Activated CD4-positive, alpha-beta T cell treated with anti-CD3 and anti-CD28 coated beads, Interleukin-2, Interleukin-4, amounts not matched to agents 100 ng/mL and 50 ng/mL, durations not matched to agents 16 hours and 8 hours (primary cell): ENCODE measurements around the gene IDH2.

ENCODE experiments used
- DNase-seq: peaks from one replicate; pipeline ENCODE4 v3.0.0-alpha.2; 2020; ENCODE audit warnings: low spot score

The IDH2 gene

DNA sequence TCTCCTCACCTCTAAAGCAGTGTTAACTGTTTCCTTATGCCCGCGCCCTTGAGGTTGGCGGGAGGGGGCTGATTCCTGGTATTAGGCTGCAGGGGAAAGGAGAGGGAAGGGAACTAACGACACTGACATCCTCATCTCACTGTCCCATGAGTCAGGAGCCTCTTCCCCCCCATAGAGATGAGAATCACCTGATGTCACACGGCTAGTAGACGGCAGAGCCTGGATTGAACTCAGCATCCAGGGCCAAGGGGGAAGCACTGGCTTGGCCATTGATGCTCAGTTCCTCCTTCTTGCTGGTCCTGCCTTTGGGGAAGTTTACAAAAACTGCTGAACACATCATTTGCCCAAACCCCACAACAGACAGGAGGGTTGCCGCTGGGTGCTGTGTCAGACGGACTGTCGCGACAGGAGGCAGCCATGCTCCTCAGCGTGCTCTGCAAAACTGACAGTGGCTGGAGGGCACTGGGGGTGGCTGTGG lies 38.5 kb downstream of the IDH2 start:
- DNase-seq = no peak

DNA sequence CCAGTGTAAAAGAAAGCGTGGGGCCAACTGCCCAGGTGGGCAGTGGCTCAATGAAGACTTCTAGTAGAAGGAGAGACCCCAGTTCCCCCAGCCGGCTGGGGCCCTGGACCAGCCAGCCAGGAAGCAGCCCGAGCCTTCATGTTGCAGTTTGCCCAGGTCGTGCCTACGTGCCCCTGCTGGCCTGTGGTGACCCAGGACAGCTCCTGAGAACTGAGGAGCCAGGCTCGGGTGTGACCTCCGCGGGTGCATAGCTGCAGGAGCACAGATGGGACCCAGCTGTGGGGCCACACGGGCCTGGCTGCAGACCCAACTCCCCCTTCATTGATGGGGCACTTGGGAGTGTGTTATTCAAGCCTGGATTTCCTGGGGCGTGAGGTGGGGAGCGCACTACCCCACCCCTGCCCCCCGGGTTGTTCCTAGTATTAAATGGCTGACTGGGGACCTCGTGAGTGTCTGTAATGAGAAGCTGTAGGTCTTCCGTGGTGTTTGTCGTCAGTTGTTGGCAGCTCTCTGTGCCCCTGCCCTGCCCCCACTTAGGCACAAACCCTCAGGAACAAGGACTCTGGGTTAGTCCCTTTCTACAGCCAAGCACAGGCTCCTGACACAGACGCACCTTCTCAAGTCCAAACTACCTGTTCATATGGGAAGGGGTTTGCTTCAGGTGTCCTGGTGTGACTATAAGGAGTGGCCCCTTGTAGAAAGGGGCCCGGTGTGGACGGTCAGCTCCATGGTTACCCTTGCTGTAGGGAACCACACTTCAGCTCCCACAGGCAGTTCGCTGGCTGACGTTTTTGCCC lies 39.1 kb downstream of the IDH2 start:
- no peak for DNase-seq

DNA sequence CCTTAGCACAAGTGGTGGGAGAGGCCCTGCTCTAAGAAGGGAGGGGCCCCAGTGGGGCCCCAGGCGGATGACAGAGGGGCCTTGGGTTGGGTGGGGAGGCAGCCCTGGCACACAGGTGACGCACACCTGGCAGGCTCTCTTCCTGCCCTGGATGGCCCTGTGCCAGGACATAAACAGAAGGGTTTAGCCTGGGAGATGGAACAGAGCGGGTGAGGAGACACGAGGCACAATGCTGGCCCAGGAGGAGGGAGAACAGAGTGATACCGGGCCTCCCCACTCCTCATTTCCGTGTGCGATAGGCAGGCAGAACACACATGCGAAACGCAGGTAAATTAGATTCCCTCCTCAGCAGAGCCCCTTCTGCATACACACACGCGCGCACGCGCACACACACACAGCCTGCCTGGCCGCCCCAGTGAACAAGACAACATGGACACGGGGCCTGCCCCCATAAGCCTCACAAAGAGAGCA lies 39.8 kb downstream of the IDH2 start:
- no peak for DNase-seq

DNA sequence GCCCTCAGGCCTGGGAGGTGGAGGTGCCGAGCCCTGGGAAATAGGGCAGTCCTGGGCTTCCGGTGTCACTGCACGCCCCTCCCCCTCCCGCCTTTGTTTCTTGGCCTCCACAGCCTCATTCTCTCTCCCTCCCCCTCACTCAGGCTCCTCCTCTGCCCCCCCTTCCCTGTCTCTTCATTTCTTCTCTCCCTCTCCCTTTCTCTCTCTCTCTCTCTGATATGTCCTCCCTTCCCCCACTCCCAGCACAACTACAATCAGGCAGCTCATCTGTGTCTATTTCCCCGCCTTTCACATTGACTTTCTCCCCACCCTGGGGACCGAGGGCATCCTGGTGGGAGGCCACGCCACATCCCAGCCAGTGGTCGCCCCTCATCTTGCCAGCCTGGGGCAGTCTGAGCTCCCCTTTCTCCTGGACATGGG lies 40.2 kb downstream of the IDH2 start:
- peak; percentile 26 for DNase-seq

DNA sequence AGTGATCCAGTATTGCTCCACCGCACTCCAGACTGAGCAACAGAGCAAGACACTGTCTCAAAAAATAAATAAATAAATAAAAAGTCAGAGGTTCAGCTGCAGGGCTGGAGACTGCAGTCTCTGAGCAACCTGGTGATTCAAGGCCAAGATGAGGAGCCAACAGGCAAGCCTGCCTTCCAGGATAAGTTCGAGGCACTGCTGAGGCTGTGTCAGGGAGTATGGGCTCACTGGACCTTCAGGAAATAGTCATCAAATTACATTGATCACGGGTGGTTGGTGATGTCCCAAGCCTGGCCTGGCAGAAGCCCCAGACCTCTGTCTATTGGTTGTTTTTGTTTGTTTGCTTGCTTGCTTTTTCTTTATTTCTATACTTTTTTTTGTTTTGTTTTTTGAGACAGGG lies 41.5 kb downstream of the IDH2 start:
- DNase-seq = no peak

DNA sequence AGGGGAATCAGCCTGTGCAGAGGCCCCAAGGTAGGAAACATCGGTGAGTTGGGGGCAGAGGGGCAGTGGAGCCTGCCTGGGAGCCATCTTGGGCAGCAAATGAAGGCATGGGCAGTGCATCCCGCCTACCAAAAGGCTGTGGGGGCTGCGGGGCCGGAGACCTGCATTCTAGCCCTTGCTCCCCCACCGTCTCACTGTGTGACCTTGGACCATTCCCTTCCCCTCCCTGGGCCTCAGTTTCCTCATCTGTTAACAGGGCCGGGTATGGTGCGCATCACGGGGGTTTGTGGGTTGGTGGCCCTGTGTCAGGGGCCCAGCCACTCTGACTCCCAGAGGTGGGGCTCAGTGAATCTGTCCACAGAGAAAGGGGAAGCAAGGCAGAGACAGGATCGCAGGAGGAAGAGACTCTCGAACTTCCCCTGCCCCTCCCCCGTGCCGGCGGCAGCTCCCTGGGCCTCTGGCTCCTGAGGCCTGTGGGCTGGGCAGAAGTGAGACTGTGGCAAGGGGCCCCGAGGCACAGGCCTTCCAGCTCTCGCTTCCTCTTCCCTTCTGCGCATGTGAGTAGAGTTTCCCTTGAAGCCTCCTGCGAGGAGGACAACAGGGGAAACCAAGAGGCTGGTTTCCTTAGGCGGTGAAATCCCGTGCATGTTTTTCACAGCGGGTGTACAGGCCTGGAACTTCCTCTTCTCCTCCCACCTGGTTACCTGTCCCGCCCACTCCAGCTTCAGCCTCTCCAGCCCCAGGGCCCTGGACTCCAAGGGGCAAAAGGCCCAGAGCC lies 42.9 kb downstream of the IDH2 start:
- DNase-seq = peak; percentile 88

DNA sequence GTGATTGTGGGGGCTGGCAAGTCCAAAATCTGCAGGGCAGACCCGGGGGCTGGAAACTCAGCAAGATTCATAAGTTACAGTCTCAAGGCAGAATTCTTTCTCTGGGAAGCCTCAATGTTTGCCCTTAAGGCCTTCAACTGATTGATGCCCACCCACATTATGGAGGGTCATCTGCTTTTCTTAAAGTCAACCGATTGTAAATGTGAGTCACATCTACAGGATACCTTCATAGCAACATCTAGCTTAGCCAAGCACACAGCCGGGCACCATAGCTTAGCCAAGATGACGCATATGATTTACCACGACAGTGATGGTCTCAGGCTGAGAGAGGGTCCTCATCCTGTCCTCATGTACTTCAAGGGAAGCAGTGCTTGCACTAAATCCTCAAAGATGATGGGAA lies 43.5 kb downstream of the IDH2 start:
- no peak for DNase-seq

DNA sequence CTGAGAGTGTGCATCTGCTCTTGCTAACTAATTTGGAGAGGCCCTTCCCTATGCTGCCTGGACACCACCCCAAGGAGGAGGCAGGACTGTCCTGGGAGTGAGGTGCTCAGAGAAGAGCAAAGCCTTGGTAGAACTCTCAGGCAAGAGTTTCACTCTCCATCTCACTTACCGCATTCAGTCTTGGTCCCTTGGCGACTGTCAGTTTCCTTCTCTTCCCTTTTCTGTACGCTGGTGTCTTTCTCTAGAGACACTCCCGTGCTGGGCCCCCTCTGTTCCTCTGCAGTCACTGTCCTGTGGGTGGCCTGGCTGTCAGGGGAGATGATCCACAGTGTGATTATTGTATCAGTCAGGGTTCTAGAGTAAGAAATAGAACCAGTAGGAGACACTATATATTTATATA lies 44.0 kb downstream of the IDH2 start:
- no peak for DNase-seq

DNA sequence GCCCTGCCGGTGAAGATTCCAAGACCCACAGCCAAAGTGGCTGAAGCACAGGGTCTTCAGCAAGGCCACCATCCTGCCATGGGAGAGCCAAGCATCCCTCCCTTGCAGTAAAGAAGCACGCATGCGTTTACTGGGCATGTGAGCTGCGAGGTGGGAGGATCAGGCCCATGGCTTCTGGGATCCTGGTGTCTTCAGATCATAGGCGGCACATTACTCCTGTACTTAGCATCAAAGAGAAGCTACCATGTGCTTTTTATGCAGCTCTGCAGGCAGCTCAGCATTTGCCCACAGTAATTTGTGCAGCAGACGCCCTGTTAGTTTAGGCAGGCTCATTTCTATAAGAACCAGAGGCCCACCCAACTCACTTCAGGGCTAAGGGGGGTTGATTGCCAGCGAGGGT lies 45.7 kb downstream of the IDH2 start:
- DNase-seq = no peak

DNA sequence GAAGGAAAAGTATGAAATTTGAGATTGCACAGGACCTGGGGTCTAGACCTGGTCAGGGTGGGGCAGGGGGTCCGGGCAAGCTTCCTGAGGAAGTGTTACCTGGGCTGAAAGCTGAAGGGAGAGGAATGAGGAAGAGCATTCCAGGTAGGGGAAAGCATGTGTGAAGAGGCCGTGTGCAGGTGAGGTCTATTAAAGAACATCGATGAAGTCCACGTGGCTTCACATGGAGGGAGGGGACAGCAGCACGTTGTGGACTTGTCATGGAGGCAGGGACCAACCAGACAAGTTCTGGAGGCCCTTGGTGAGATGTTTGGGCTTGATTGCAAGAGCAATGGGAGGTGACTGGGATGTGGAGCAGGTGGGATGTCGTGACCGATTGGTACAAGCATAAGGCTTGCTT lies 47.1 kb downstream of the IDH2 start:
- no peak for DNase-seq

DNA sequence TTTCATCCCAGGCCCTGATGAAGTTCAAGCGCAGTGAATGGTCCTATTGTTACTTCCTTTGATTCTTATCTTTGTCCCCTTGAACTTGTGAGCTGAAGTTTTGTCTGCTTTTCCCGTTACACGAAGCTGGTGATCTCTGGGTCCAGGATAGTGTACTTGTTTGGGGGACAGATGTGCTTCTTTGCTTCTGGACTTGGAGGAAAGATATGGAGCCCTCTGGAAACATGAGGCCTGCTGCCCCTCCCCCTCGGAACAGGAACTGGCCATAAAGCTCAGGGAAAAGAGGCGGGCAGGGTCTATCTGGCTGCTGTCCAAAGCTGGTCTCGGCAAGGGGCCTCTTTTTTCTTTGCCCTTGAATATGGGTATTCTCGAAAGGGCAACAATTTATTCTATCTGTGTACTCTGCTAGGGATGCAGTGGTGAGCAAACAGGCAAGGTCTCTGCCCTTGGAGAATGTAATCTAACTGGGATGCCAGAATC lies 47.6 kb downstream of the IDH2 start:
- no peak for DNase-seq

DNA sequence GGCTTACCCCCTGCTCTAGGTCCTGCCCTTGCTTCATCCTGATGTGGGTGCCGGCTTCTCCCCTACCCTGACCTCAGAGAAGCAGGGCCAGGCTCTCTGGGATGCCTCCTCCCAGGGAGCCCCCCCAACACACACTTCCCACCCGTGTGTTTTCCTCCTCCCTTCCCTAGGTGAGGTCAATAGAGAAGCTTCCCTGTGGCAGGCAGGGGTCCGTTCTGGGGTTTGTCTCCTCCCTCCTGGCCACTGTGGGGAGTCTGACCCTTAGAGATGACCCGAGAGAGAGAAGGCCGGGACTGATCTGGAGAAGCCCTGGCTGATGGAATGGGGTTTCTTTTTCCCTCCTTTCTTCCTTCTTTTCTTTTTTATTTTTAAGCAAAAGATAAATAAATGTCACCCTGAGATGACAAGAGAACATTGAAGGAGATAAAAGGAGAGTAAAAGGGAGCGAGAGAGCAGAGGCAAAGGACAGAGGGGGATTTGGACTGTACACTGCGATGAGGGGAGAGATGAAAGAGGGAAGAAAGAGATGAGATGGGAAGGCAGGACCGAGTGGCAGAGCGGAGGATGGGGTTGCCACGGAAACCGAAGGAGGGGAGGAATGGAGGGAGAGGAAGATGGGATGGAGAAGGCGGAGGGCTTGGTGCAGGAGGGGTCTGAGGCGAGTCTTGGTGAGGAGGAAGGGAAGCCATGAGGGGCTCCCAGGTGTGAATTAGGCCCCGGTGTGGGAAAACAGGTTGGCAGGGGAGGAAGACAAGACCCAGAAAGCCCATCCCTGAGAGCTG lies 48.4 kb downstream of the IDH2 start:
- DNase-seq = no peak

DNA sequence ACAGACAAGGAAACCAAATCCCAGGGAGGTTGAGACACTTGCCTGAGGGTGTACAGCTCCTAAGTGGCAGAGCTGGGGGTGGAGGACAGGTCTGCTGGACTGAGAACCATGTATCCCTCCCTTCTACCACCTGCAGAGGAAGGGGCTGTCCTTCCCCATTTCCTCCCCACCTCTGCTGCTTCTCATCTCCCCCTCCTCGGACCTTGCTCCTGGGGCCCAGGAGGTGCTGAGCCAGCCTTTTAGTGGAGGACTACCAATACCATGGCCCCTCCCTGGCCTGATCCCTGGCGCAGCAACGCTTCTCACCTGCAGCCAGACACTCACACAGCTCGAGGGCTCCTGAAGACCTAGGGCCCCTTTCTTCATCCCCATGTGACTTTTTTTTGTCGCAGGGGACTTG lies 50.4 kb downstream of the IDH2 start:
- no peak for DNase-seq

DNA sequence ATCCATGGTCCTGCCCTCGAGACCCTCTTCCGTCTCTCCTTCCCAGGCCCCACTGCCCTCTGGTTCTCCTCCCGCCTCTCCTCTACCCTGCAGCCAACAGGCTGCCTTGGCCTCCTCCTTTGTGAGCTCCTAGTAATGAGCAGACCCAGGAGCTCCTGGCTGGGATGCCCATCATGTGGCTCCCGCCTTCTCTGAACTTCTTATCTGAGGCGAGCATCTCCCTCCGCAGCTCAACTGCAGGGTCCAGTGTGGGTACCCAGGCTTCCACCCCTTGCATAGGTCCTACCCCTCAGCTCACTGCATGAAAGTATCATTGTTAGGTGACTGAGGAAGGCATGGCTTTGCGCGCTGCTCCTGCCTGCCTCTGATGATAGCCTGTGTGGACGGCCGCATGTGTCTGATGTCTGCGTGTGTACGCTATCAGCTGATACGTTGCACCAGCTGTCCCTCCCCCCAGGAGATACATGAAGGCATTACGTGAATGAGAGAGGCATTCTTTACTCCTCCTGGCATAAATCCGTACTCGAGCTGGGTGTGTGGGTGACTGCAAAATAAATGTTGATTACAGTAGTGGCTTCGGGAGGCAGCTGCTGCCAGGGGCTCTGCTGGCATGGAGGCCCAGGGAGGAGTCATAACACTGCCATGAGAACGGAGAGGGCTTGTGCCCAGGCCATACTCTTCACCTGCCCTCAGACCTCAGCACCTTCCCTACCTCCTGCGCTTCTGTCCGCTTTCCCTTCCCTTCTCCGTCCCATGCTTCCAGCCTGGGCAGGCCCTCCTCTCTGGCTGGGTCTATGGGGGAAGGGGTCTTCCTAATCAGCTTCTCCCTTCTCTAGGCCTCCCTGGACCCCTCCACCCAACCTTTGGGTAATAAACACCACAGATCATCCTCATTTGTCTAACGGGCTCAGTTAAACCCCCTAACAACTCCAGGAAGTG lies 52.3 kb downstream of the IDH2 start:
- DNase-seq = no peak

DNA sequence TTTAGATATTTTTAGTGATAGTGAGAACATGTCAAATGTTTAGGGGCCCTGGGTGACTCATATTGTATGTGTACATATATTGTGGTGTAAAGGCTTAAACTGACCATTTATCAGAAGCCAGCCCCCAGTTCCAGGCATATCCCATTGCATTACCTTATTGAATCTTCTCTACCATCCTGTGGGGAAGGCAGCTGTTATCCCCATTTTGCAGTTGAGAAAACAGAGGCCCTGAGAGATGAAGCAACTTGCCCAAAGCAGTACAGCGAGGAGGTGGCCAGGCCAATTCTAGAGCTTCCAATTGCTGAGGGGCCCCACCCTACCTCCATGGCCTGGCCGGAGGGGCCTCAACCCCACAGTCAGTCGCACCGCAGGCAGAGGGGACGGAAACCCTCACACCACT lies 53.2 kb downstream of the IDH2 start:
- DNase-seq = no peak

DNA sequence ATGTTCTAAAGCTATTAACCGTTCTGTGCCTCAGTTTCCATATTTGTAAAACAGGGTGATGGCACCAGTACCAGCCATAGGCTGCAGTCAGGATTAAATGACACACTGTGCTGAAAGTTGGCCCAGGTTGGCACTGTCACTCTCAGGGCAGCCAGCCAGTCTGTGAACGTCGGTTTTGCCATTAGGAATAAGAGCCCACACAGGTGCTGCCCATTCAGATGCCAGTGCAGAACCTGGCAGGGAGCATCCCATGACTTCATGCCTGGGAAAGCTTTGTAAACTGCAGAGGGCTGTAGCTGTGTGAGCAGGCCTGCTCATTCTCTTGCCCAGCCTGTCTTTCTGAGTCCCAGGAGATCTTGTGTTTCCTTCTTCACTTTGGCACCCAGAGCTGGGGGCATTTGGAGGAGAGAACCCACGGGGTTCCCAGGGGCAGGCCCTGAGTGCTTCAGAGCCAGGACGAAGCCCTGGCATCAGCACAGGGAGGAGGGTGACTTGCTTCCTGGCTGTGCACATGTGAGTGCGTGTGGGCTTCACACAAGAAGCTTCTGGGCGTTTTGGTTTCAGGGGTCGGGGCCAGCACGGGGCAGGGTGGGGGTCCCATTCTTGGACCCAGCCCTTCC lies 54.2 kb downstream of the IDH2 start:
- DNase-seq = no peak

DNA sequence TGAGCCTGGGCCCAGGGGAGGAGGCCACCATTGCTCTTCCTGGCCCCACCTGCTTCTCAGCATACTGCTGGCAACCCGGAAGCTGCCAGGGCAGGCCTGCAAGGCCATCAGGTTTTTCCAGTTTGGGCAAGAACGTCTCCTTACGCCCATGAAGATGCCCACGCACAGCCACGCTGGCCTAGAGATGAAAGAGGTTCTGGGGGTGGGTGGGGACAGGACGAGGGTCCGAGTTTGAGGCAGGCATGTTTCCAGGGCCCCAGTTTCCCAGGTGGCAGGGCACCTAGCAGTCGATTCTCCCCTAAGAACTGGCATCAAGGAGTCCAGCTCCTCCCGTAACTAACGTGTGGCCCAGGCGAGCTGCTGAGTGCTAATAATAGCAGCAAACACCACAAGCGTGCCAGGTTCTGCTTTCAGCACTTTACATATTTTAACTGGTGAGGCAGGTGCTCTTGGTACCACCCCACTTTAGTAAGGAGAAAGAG lies 55.3 kb downstream of the IDH2 start:
- DNase-seq = no peak

DNA sequence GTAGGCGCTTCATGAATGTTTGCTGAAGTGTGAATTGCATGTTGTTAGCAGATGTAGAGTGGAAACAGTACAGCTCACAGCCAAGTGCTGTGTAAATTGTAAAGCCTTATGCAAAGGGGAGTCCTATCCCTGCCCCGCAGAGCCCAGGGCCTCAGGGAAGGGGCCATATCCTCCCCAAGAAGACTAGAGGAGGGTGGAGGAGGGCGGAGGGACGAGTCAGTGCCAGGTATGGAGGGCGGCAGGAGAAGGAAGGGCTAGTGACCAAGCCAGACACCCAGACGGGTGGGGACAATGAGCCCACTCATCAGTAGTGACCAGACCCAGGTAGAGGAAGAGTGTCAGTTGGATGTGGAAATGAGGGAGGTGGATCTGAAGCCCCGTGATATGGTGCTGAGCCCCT lies 56.0 kb downstream of the IDH2 start:
- no peak for DNase-seq

DNA sequence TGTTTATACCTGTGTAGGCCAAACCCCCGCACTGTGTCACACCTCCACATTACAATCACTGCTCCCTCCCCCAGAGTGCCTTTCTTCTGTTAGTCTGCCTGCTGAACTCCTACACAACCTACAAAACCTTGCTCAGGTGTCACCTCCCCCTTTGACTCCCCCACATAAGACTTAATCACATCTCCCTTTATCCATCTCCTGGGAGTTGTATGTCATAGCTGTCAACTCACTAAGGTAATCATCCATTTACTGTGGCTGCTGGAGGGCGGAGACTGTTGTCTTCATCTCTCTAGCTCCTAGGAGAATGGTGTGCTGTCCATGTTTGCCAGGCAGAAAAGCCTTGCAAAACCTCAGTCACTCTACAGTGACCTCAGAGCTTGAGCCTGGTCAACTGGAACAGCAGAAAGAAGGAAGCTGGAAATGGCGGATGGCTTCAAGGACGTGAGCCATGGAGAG lies 57.3 kb downstream of the IDH2 start:
- no peak for DNase-seq

DNA sequence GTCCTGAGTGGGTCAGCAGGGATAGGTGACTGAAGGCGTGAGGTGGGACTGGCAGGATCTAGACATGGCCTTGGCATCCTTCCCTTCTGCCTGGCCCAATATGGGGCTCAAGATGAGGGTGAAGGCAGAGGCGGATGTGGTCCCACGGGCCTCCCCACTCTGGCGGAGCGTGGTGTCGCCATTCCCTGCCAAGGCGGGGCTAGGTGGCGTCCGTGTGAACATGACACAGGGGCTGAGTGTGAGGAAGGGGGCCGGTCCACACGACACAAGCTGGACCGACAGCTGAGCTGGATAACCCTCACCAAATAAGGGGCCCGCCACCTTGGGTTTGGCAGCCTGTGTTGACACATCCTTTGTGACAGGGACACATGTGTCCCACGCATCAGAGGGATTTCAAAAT lies 58.1 kb downstream of the IDH2 start:
- no peak for DNase-seq
